ENCODE results near the gene CFDP1.

The CFDP1 gene

DNA sequence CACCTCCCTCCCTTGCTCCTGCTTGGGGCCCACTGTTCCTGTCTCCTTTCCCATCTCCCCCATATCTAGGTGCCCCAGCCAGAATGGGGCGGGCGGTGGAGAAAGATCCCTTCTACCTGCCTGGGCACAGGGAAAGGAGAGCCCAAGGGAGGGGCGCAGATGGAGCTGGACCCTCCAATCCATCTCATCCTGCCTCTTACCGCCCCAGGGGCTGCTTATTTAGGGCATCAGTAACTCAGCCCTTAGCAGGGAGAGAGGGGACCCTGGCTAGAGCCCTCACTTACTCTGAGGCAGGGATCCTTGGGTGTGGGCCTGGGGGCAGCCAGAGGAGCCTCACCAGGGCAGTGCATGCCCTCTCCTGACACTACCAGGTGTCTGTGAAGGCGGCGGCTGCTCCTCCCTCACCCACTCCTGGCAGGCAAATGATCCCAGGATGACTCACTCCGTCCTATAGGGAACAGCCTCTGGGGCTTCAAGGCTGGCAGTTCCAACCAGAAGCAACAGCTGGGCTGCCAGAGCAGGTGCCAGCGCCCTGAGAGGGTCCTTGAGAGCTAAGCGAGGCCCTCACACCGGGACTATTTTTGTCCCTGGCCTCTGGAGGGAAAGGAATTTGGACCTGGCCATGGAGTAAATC lies 165.6 kb downstream of the CFDP1 start:
- no peak for TF ChIP-seq SIN3A (IDR thresholded peaks at IDR 0.05; ENCODE audit: borderline replicate concordance, insufficient read depth, low read length)

DNA sequence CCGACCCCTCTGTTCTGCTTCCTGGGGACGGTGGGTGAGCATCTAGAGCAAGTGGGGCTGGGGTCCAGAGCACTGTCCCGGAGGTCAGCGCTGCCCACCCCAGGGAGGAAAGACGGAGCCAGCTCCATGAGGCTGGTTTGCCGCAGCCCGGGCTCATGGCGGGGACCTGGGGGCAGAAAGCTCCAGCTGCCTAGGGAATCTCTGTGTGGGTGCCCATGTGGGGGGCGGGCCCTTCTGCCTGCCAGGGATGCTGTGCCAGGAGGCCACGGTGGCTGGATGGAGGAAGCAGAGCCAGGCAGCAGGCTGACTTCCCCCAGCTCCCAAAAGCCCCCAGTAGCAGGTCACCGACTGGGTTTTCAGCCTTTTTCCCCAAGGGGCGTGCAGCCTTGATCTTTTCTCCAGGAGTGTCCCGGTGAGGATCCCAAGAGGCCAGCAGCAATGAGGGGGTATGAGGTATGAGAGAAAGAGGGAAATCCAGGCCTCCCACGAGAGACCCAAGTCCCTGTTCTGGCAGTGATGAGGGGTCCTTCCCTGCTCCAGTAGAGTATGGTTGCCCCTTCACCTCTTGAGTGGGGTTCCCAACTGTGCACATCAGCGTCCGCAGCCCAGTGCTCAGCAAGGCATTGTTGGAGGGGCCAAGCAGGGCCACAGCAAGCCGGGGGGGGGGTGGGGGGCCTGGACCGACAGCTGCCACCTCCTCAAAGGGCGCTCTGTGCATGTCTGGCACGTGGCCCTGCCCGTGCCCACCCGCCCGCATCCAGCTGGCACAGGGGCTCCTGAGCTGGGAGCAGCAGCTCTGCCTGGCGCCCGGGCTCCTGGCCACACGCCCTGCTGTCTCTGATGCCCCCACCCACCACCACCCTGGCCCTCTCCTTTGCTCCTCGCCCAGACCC lies 166.3 kb downstream of the CFDP1 start:
- no peak for TF ChIP-seq TAF1 (IDR thresholded peaks at IDR 0.05; ENCODE audit: borderline replicate concordance, insufficient read depth, low read length)
- no peak for TF ChIP-seq POLR2AphosphoS5 (IDR thresholded peaks at IDR 0.05; ENCODE audit: low read depth, low read length)

DNA sequence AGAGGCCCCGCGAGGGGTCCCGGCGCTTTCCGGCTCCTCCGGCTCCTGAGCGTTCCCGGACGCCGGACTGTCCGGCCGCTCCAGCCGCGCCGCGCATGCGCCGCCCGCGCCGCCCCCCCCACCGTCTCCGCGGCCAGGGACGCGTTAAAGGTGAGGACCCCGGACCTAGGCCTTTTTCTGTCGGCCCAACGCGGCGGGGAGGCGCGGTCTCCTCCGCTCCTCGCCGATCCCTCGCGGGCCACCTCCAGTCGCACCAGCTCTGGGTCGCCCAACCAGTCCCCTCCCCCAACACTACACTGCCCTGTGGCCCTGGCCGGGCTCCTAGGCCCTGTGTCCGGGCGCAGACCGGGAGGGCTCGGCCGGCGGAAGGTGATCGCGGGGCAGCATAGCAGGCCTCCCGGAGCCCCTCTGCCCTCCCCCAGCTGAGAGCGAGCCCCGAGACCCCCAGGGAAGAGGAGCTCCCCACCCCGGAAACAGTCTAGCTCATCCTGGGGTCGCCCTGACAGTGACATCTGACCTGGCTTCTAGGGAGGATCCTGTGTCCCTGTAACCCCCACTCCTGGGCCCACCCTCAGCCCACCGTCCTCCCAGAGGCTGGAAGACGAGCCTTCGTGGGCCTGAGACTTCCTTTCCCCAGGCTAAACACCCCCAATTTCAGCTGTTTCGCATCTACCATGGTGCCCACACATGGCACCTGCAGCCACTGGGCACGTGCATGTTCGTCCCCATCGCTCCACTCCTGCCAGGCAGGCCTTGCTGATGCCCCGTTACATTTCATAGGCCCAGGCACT lies 167.2 kb downstream of the CFDP1 start:
- TF ChIP-seq, protein P1, sequence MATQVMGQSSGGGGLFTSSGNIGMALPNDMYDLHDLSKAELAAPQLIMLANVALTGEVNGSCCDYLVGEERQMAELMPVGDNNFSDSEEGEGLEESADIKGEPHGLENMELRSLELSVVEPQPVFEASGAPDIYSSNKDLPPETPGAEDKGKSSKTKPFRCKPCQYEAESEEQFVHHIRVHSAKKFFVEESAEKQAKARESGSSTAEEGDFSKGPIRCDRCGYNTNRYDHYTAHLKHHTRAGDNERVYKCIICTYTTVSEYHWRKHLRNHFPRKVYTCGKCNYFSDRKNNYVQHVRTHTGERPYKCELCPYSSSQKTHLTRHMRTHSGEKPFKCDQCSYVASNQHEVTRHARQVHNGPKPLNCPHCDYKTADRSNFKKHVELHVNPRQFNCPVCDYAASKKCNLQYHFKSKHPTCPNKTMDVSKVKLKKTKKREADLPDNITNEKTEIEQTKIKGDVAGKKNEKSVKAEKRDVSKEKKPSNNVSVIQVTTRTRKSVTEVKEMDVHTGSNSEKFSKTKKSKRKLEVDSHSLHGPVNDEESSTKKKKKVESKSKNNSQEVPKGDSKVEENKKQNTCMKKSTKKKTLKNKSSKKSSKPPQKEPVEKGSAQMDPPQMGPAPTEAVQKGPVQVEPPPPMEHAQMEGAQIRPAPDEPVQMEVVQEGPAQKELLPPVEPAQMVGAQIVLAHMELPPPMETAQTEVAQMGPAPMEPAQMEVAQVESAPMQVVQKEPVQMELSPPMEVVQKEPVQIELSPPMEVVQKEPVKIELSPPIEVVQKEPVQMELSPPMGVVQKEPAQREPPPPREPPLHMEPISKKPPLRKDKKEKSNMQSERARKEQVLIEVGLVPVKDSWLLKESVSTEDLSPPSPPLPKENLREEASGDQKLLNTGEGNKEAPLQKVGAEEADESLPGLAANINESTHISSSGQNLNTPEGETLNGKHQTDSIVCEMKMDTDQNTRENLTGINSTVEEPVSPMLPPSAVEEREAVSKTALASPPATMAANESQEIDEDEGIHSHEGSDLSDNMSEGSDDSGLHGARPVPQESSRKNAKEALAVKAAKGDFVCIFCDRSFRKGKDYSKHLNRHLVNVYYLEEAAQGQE (IDR thresholded peaks at IDR 0.05; ENCODE audit: insufficient read depth in 1 of 2, low read depth in 2 of 2, low read length in 2 of 2): no peak
- TF ChIP-seq TAF1 (IDR thresholded peaks at IDR 0.05; ENCODE audit: borderline replicate concordance, insufficient read depth, low read length) (no peak), SIN3A (IDR thresholded peaks at IDR 0.05; ENCODE audit: borderline replicate concordance, insufficient read depth, low read length) (no peak), POLR2AphosphoS5 (IDR thresholded peaks at IDR 0.05; ENCODE audit: low read depth, low read length) (peak; percentile 75; the same call in 1 of the 2 replicates), FOXP2 (optimal IDR thresholded peaks at IDR 0.05; ENCODE audit: borderline replicate concordance, extremely low read depth, extremely low read length, insufficient read depth) (peak; percentile 37)

DNA sequence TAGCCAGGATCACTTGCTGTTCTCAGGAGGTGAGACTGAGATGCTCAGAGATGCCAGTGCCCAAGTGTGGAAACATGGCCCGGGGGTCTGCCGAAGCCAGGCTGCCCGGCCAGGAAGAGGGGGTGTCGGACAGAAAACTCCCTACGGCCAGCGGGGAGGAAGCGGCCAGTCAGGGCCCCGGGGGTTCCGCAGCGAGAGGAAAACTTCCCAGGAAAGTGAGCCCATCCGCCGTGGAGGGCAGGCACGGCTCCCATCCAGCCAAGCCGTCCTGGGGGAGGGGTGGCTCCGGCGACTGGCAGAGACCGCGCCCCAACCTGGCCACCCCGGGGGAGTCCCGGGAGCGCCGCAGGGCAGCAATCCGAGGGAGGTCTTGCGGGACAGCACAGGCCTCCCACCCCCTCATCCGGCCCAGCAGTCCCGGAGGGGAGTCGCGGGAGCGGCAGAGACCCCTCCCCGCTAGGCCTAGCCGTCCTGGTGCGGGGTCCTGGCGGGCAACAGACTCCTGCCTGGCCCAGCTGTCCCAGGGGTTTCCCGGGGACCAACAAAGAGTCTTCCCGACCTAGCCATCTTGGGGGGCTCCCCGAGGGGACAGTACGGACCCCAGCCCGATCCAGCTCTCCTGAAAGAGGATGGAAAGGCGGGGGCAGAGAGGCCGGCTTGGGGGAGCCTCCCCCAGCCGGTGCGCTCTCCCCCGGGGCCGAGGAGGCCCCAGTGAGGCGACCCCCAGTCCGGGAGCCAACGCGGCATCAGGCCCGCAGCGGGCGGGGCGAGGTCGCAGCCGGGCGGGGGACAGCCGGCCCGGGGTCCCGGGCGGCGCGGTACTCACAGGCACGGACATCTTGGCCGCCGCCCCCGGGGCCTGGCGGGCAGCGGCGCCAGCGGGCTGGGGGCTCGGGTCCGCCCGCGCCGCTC lies 168.0 kb downstream of the CFDP1 start:
- TF ChIP-seq POLR2AphosphoS5 (IDR thresholded peaks at IDR 0.05; ENCODE audit: low read depth, low read length) (no peak), FOXP2 (optimal IDR thresholded peaks at IDR 0.05; ENCODE audit: borderline replicate concordance, extremely low read depth, extremely low read length, insufficient read depth) (no peak), TAF1 (IDR thresholded peaks at IDR 0.05; ENCODE audit: borderline replicate concordance, insufficient read depth, low read length) (0 out of 2 replicates have a peak, but pooled peaks have one; percentile 25)

DNA sequence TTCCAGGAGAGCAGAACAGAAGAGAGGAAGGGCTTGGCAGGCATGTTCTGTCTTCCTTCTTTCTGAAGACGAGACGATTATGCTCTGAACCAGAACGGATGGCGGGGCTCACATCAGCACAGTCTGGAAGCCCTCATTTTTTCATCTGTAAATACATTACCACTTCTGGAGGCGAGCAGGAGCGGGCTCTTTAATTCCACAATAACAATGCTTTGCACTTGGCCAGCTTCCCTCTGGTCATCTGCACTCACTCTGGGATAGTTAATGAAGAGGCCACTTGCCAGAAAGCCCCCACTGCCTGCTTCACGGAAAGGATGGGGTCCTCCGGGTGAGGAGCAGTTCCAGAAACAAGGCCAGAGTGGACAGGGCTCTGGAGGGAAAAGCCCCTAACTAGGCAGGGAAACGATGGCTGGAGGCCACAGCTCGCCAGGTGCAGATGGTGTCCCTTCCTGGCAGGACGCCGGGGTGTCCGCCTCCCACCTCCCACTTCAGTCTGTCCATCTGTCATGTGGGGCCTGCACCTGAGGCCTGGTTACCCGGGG lies 168.8 kb downstream of the CFDP1 start:
- no peak for TF ChIP-seq SIN3A (IDR thresholded peaks at IDR 0.05; ENCODE audit: borderline replicate concordance, insufficient read depth, low read length)
- TF ChIP-seq, protein P1 (IDR thresholded peaks at IDR 0.05; ENCODE audit: insufficient read depth in 1 of 2, low read depth in 2 of 2, low read length in 2 of 2): no peak
- TF ChIP-seq POLR2AphosphoS5 (IDR thresholded peaks at IDR 0.05; ENCODE audit: low read depth, low read length): no peak
- no peak for TF ChIP-seq TAF1 (IDR thresholded peaks at IDR 0.05; ENCODE audit: borderline replicate concordance, insufficient read depth, low read length)
- TF ChIP-seq FOXP2 (optimal IDR thresholded peaks at IDR 0.05; ENCODE audit: borderline replicate concordance, extremely low read depth, extremely low read length, insufficient read depth): no peak

DNA sequence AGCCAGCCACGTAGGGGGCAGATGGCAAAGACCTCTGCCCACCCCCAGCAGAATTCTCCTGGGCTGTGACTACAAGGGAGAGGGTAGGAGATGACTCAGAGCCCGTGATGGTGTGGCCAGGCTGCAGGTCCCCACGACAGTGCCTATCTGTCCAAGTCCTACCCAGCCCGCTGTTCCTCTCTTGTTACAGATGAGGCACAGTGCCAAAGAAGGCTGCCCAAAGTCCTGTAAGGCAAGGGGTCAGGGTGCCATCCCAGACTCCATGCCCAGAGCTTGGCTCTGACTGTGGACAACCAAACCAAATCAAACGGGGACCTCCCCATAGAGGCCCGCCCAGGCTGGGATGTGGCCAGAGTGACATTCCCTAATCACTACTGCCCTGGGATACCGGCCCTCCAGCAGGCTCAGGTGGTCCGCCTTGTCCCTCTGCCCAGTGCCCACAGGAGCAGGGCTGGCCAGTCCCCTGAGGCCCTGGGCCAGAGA lies 169.3 kb downstream of the CFDP1 start:
- TF ChIP-seq TAF1 (IDR thresholded peaks at IDR 0.05; ENCODE audit: borderline replicate concordance, insufficient read depth, low read length) (no peak), SIN3A (IDR thresholded peaks at IDR 0.05; ENCODE audit: borderline replicate concordance, insufficient read depth, low read length) (no peak), POLR2AphosphoS5 (IDR thresholded peaks at IDR 0.05; ENCODE audit: low read depth, low read length) (no peak), FOXP2 (optimal IDR thresholded peaks at IDR 0.05; ENCODE audit: borderline replicate concordance, extremely low read depth, extremely low read length, insufficient read depth) (no peak)
- TF ChIP-seq, protein P1 (IDR thresholded peaks at IDR 0.05; ENCODE audit: insufficient read depth in 1 of 2, low read depth in 2 of 2, low read length in 2 of 2): no peak

Measured in PFSK-1 (cell line).